HG03280 (cell line): Measurements from ENCODE around the gene PARN.
"Not testable (repeated sequence)": the region's sequence is repeated elsewhere in the genome, so short reads cannot be mapped to it uniquely, and the experiment has no call there.

ENCODE experiments used
- ATAC-seq: cut with Tn5 transposase; IDR thresholded peaks from one replicate; pipeline ENCODE4 v1.9.1; 2021; ENCODE audit warnings: mild to moderate bottlenecking, moderate library complexity; ENCODE audit not compliant: unreplicated experiment

PARN gene

DNA sequence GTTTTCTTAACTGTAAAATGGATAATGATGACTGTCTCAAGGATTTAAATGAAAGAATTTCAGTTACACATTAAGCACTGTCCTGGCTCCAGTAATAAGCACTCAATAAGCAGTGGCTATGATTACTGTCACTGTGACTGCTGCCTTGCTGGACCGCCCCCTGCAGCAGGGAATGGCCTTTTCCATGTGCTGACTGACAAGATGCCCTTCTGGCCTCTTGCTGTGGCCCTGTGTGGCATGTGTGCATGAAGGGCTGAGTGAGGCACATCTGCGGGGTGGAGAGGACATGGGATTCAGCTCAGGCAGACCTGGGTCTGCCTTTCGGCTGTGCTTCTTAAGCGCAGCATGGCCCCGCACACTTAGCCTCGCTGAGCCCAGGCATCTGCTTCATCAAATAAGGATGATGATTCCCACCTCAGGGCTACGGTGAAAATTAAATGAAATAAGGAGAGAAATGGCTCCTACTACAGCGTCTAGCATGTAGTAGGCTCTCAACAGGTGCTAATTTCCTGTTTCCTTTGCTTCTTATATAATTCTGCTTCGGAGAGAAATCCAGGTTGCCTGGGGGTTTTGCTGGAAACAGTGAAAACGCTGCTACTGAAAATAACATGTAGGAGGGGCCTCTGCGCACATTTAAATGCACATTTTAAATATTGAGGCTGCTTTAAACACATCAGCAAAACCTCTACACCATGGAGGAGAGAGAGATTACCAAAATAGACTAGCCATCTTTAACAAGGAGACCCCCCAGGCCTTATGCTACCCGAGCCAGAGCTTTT is 183.9 kb downstream of the PARN start:
- no peak for ATAC-seq

- no peak for ATAC-seq
Measured at GRCh38 chr16:14444979-14445810, 184.9 kb downstream of the PARN start.

DNA sequence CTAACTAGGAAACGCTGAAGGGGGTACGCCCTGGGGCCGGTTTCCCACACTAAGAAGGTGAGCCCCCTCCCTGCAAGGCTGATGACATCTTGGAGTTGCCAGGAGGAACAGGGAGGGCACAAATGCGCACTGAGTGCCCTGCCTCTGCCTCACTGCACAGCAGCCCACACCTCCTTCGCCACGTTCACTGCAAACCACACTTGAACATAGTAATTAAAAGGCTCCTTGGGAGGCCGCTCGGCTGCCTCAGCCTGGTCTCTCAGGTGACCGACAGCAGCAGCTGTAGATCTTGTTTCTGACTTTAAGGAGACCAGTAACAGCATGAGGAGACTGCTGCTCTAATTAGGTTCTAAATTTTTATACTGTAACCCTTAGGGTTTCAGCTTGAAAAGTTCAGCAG is 188.5 kb downstream of the PARN start:
- ATAC-seq: not testable (repeated sequence)

DNA sequence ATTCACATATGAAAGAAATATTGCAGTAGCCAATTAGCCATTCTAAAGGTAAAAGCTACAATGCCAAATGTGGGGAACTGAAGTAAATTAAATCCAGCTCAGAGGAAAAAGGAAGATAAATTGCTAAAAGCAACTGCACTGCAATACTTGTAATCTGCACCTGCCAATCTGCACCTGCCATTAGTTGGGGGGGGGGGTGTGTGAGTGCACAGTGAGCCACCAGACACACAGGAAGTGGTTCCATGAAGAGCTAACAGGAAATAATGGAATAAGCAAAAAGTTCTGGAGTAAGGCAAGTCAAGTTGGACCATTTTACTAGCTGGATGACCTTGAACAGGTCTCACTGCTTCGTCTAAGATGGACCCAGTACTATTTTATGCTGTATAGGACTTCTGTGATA is 191.8 kb downstream of the PARN start:
- ATAC-seq: no peak

DNA sequence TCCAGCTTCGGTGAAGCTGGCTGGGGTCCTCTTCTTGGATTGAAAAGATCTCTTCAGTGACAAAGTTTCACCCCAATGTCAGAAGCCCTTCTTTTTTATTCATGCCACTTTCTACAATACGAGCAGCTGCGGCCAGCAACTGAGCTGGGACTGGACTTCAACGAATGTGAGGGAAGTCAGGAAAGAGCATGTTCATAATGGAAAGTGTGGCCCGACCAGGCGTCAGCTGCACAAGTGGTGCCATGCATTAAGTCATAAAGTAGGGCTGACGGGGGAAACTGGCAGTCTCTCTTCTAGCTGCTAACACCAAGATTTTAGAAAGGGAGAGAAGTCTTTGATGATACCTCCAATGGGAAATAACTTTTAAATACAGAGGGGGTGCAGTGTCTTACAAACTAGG is 192.6 kb downstream of the PARN start:
- ATAC-seq: no peak

DNA sequence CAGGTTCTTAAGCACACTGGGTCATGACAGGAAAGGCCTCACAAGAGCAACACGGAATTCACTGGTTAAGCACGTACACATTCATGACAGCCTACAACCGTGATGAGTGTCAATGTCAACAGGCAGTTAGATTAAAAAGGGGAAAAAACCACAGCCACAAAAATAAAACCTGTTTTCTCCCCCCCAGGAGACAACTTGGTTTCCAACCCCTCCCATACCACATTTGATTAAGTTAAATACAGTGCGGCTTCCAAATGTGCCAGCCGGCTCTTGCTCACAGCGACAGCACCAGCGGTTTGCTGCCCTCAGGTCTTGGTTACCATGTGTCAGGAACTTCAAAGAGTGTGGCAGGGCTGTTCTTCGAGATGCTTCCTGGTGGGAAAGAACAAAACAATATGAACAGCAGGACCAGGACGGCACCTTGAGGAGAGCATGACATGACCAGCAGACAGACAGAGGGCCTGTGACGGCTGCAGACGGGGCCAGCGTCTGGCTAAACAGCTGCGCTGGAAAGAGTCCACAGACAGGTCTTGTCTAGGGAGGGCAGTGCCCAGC is 193.6 kb downstream of the PARN start:
- no peak for ATAC-seq

DNA sequence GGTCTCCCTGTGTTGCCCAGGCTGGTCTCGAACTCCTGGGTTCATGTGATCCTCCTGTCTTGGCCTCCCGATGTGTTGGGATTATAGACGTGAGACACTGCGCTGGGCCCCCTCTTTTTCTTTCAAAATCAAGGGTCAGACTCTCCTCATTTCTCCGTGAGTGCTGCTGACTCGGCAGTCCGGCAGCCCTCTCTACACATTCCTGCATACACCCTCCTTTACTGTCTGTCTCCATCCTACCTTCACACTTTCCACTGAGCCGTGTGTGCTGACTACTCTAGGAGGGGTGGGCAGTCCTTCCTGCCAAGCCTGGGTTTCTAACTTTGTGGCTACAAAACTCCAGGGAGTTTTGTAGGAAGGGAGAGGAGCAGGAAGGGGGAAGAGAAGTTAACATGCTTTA is 195.2 kb downstream of the PARN start:
- ATAC-seq: no peak

DNA sequence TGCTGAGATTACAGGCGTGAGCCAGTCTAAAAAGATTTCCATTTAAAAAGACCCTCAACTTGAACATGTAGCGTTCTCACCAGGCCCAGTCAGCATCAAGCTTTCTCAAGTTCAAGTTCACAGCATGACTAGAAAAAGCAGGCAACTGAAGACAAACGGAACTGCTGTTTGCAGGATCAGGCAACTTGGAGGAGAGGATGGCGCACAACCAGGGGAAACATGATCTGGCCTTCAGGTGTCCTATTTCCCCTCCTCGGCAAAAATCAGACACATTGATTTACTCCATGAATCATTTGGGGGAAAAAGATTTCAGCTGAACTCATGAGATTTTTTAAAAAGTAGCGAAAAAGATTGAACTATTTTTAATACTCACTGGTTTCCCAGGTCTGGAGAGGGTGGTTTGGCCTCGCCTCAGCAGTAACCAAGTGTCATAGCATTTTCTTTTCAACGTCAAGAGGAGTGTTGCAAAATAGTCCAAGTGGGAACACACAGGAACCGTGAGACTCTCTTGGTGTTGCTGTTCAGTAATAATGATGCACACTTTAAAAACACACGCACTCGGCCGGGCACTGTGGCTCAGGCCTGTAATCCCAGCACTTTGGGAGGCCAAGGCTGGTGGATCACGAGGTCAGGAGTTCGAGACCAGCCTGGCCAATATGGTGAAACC is 201.0 kb downstream of the PARN start:
- ATAC-seq: not testable (repeated sequence)

DNA sequence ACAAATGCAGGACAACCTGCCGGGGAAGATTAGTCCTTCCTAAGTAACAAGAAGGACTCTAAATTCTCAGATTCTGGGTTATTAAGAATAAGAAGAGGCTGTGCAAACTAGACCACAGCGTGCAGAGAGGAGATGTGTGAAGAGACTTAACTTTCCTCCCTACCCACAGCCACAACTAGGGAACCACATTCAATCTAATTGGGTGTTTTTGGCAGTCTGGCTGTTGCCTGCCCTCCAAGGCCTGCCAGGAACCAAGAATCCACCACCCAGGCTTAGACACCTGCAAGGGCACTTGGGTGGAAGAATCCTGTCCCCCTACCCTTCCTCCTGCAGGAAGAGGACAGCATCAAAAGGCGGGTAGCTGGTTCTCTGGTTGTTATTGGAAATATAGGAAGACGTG is 202.0 kb downstream of the PARN start:
- ATAC-seq: no peak

GRCh38 chr16:14427371-14427948 is 202.6 kb downstream of the PARN start:
- no peak for ATAC-seq

- no peak for ATAC-seq
Measured at GRCh38 chr16:14424595-14424994, 205.5 kb downstream of the PARN start.

- ATAC-seq: no peak
Measured at GRCh38 chr16:14423344-14423743, 206.7 kb downstream of the PARN start.

DNA sequence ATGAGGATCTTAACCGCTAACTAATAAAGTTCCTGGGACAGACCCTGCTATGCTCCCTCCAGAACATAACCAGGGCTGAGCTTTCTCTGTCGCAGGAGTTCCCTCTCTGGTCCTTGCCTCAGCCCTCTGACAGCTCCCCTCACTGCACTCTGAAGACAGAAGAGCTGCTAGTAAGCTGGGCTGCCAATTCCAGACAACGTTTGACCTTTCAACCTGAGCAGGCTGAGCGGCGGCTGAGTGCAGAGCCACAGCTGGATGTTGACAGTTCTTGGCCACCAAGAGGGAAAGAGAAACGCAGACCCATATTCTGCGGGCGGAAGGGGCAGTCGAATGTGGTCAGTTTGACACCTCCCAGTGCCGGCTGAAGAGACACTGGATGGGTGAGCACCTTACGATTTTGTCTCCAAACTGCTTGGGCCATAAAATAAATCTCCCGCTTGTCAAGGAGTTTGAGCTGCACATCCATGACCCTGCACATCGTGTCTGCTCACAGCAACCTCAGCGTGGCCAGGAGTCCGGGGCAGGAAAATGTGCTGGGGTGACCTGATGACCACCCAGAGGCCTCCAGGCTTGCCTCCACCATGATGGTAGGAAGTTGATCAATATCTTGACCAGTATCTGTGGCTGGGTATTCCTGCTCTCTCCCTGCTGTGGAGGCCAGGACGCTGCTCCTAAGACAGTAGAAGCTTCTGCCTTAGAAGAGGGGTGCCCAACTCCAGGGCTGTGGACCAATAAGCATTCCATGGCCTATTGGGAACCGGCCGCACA is 209.2 kb downstream of the PARN start:
- no peak for ATAC-seq

DNA sequence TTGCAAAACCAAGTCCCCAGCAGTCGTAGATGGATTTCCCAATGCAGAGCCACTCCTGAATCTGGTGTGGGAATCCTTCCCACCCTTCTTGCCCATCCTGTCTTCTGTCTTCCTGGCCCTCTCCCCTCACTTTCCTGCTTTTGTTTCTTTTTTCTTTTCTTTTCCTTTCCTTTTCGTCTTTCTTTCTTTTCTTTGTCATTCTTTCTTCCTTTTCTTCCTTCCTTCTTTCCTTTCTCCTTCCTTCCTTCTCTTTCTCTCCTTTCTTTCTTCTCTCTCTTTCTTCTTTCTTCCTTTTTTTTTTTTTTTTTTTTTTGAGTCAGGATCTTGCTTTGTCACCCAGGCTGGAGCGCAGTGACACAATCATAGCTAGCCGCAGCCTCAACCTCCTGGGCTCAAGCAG is 209.8 kb downstream of the PARN start:
- ATAC-seq: not testable (repeated sequence)

DNA sequence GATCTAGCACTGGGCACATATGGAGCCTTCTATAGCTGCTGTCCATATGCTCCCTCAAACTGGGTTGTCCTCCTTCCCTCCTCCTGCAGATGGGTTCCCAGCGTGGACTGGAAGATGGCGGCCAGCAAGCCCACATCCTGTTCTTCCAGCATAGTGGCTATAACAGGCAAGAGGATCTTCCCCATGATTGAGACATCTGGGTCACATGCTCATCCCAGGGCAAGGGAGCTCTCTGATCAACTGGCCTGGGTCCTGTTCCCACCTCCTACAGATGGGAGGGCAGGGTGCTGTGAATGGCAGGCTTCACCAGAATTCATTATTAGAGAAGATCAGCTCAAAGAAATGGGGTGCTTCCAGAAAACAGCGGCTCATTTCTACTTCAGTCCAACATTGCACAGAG is 210.2 kb downstream of the PARN start:
- no peak for ATAC-seq

DNA sequence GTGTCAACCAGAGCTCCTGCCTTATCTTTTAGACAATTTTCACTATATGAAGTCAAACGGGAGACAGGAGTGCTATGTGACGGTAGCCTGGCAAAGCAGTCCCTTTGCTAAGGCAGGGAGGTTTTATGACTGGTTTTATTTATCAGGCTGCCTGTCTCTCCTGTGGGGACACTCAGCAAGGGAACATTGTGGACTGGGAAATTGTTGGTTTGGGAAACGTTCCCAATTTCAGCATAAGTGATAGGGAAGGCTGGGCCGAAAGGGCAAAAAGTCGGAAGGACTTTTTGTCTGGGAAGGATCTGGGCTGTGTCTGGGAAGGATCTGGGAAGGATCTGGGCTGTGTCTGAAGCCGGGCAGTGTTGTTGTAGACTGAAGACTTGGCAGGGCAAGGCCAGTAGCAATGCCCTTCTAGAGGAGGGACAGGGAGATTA is 211.2 kb downstream of the PARN start:
- ATAC-seq: no peak

DNA sequence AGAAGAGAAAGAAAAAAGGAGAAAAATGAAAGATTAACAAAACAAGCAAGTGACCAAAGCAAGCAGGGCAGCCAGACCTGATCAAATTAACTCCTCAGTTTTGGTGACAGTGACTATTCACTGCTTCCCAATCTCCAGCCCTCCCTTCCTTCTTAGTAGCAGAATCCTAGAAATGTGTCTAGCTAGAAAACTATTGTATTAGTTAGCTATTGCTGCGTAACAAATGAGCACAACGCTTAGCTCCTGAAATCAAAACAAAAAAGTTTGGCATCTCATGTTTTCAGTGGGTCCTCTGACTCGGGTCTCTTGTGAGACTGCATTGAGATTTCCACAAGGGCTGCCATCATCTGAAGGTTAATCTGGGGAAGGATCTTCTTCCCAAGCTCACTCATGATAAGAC is 213.9 kb downstream of the PARN start:
- no peak for ATAC-seq

- no peak for ATAC-seq
Measured at GRCh38 chr16:14415291-14415690, 214.8 kb downstream of the PARN start.

DNA sequence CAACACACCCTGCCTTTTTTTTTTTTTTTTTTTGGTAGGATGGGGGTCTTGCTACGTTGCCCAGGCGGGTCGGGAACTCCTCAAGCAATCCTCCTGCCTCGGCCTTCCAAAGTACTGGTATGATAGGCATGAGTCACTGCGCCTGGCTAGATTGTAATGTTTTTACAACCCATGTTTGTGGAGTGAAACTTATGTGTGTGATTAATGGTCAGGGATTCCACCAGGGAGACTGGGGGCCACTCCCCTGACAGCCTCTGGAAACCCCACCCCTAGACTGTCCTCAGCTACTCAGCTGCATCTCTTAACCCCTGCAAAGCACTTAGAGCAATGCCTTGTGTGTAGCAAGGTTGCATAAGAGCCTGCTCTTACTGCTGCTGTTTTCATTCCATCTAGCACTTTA is 220.5 kb downstream of the PARN start:
- no peak for ATAC-seq

- no peak for ATAC-seq
Measured at GRCh38 chr16:14407786-14408399, 222.2 kb downstream of the PARN start.
